Keratinocyte (primary cell): ENCODE measurements around the gene ZNF212.

Source experiments
- CTCF ChIP-seq, 3 experiments: IDR thresholded peaks in 1 of 3; conservative IDR thresholded peaks in 1 of 3; optimal IDR thresholded peaks in 1 of 3; 2 replicates in 2 of 3; 3 replicates in 1 of 3; pipeline versions ENCODE3 to v1.5.1; 2011; ENCODE audit warnings: low read length in 3 of 3, mild to moderate bottlenecking in 3 of 3, moderate library complexity in 2 of 3, control low read depth in 1 of 3, inconsistent platforms in 1 of 3; ENCODE audit not compliant: insufficient read depth in 2 of 3; ENCODE audit errors: extremely low read depth in 1 of 3
- EZH2 ChIP-seq: IDR thresholded peaks from one replicate; pipeline ENCODE4 v1.6.1; 2012; ENCODE audit warnings: inconsistent platforms, mild to moderate bottlenecking, low read length, moderate library complexity

GRCh38 chr7:149225106-149225505, 14.3 kb upstream of the ZNF212 start:
- TF ChIP-seq EZH2 (no peak), CTCF (optimal IDR thresholded peaks at IDR 0.05 in 1 of 3, IDR thresholded peaks at IDR 0.05 in 1 of 3, conservative IDR thresholded peaks at IDR 0.05 in 1 of 3; ENCODE audit: extremely low read depth in 1 of 3, insufficient read depth in 2 of 3, low read length in 3 of 3) (no peak)
